Effector memory CD8-positive, alpha-beta T cell (primary cell): Measurements from ENCODE around the gene NUMA1.

Experiments used
- ATAC-seq: fragments of 150-1000 bp; cut with Tn5 transposase; replicated peaks from 2 replicates; pipeline ENCODE4 v1.10.0; 2021; ENCODE audit warnings: mild to moderate bottlenecking, moderate library complexity
- DNase-seq, 3 experiments: peaks; one replicate each; pipeline ENCODE4 v3.0.0; 2021
- H3K27ac Mint-ChIP-seq, 2 donors: one replicate each; pipeline ENCODE4 v1.8.0; 2022; ENCODE audit warnings: mild to moderate bottlenecking in 2 of 2, mixed read lengths in 2 of 2, moderate library complexity in 2 of 2
- H3K27me3 Mint-ChIP-seq, 2 donors: one replicate each; pipeline ENCODE4 v1.8.0; 2022; ENCODE audit warnings: mixed read lengths in 2 of 2
- H3K36me3 Mint-ChIP-seq: one replicate; pipeline ENCODE4 v1.8.0; 2022; ENCODE audit warnings: mild to moderate bottlenecking, moderate library complexity, mixed read lengths; ENCODE audit not compliant: insufficient read depth
- H3K4me1 Mint-ChIP-seq, 2 donors: one replicate each; pipeline ENCODE4 v1.8.0; 2022; ENCODE audit warnings: low read depth in 2 of 2, mixed read lengths in 2 of 2
- H3K4me3 Mint-ChIP-seq, 2 donors: one replicate each; pipeline ENCODE4 v1.8.0; 2022; ENCODE audit warnings: mild to moderate bottlenecking in 2 of 2, mixed read lengths in 2 of 2, moderate library complexity in 2 of 2
- H3K9me3 Mint-ChIP-seq, 2 donors: one replicate each; pipeline ENCODE4 v1.8.0; 2022; ENCODE audit warnings: mixed read lengths in 2 of 2

Gene NUMA1

DNA sequence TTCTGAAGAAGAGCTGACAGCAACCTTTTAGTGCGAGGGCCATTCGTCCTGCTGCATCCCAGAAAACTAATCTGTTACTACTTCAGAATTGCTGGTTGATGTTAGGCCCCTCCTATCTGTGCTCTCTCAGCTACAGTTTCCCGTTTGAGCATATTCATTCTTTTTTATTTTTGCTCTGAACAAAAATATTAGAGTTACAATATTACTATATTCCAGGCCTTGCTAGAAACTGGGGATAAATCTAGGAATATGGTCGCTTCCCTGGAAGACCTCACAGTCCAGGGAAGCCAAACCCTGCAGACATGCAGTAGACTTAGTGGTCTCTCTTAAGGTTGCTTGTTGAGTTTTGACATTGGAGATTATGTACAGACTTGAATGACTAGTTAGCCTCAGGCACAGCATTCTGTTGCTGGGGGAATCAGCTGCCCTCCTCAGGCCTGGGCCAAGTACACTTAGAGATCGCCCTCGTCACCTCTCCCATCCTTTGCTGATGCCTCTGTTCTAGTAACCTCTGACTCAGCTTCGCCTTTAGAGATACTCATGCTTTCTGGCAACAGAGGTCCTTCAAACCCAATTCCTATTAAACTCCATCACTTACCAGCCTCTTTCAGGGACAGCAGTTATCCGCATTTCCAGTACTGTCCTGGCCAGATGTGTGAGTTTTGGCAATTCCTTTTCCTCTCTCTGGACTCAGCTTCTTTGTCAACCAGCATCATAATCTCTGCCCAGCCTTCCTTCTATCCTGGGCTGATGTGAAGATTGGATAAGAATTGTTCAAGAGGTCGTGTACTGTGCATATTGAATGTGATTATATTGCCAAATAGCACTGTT is 32.9 kb upstream of the NUMA1 start:
- H3K9me3 Mint-ChIP-seq: no peaks in the 10 kb centered on the region
- no peak for DNase-seq
- H3K27me3 Mint-ChIP-seq: peaks cover 7 to 12% of the 10 kb centered on the region in 2 donors
- H3K27ac Mint-ChIP-seq: peak overlapping the region; percentile 94 to 99
- no peak for ATAC-seq
- H3K36me3 Mint-ChIP-seq: peaks cover 22% of the 10 kb centered on the region
- H3K4me1 Mint-ChIP-seq: peaks cover 15 to 22% of the 10 kb centered on the region in 2 donors
- H3K4me3 Mint-ChIP-seq: peak overlapping the region; percentile 91 to 97

DNA sequence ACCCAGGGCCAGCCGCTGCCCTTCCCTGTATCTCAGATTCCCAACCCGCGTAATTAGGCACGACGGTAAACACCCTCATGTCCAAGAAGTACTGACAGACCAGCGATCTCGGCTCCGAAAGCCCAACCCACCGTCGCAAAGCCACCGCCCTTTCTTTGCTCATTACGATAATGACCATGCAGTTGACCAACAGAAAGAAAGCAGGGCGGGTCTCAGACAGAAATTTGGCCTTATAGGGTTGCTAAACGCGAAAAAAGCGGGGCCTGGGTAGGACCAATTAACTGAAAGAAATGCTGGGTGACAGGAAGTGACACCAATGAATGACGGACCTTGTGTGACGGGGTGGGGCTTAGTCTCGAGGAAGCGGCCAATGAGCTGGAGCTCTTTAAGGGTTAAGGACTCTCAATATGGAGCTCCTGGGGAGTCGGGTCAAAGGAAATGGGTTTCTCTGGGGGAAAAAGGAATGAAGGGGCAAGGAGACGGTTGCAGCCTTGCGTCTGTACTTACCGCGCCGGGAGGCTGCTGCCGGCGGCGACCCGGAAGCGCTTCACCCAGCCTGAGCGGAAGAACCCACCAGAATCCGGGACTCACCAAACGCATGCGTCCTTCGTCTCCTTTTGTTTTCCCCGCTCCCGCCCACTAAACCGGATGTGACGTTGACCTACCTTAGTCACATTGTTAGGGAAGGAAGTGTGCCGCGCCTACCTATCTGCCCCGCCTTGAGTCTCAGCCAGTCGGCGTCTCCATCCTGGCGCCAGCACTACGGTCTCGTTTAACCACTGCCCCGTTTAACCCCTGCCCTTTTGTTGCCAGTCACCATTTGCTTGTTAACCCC is 32.0 kb upstream of the NUMA1 start, which contains the start of gene ANAPC15:
Gene ANAPC15 (minus strand): TSS at position 553 of the 835 bp plus-strand sequence. CDS start 1,419 bp downstream, outside the sequence.
- Mint-ChIP-seq H3K27ac (peak within 1 kb of the TSS; percentile 94 to 99), H3K4me3 (peak within 1 kb of the TSS; percentile 91 to 97), H3K36me3 (peaks cover 22% of the 10 kb centered on the region), H3K9me3 (no peaks in the 10 kb centered on the region), H3K4me1 (peaks cover 15 to 22% of the 10 kb centered on the region in 2 donors), H3K27me3 (peaks cover 7 to 9% of the 10 kb centered on the region in 2 donors)
- DNase-seq (peak; percentile 97 to 99 (median 99)), ATAC-seq (peak; percentile 86)

DNA sequence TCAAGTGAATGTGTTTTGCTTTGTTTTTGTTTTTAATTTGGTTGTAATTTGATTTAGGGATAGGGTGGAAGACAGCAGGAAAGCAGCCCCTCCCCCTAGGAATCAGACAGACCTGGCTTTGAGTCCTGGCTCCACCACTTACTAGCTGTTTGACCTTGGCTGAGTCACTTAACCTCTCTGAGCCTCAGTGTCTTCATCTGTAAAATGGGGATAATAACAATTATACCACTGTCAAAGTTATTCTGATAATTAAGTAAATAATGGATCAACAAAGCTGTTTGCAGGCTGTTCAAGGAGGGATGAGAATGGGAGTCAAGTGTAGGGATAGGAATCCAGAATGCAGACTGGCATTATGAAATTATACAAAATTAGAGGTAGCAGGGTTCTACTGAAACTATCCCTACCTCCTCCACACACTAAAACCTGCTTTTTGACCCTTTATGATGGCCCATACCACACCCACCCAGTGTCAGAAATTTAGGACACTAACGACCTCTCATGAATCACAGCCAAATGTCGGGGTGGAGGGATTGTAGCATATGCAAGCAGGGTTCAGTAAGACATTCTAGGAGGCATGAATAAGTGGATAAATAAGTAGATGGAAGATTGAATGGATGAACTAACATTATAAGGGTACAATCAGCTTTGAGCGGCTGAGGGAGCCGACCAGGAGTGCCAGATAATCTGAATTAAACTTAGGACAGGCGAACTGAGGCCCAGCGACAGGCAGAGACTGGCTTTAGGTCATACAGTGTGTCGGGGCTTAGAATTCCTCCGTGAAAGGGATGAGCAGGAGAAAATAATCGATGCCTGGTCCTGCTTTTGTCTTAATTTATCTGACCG is 31.2 kb upstream of the NUMA1 start:
- no peaks in the 10 kb centered on the region for H3K9me3 Mint-ChIP-seq
- H3K4me3 Mint-ChIP-seq: peak overlapping the region; percentile 91 to 97
- H3K27ac Mint-ChIP-seq: peak overlapping the region; percentile 94 to 99
- peaks cover 22% of the 10 kb centered on the region for H3K36me3 Mint-ChIP-seq
- peaks cover 15 to 22% of the 10 kb centered on the region in 2 donors for H3K4me1 Mint-ChIP-seq
- H3K27me3 Mint-ChIP-seq: peaks cover under 1 to 3% of the 10 kb centered on the region in 2 donors
- DNase-seq: no peak
- ATAC-seq: no peak

DNA sequence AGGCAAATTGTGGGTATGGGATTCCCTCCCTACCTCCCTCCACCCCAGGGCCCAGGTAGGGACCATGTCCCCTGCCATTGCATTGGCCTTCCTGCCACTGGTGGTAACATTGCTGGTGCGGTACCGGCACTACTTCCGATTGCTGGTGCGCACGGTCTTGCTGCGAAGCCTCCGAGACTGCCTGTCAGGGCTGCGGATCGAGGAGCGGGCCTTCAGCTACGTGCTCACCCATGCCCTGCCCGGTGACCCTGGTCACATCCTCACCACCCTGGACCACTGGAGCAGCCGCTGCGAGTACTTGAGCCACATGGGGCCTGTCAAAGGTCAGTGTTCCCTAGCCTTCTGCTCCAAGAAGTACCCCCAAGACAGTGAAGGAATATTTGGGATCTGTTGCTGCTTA is 25.5 kb upstream of the NUMA1 start, which contains the start of gene TOMT:
Gene TOMT (plus strand): TSS at position 37 of the 400 bp plus-strand sequence. CDS start 28 bp downstream, at position 65.
- Mint-ChIP-seq H3K27me3 (no peaks in the 10 kb centered on the region), H3K27ac (peak within 1 kb of the TSS; percentile 7 to 97), H3K9me3 (no peaks in the 10 kb centered on the region), H3K4me1 (peaks cover 29 to 35% of the 10 kb centered on the region in 2 donors), H3K36me3 (peaks cover 25% of the 10 kb centered on the region), H3K4me3 (no peak within 1 kb of the TSS)
- ATAC-seq: no peak
- DNase-seq: no peak

DNA sequence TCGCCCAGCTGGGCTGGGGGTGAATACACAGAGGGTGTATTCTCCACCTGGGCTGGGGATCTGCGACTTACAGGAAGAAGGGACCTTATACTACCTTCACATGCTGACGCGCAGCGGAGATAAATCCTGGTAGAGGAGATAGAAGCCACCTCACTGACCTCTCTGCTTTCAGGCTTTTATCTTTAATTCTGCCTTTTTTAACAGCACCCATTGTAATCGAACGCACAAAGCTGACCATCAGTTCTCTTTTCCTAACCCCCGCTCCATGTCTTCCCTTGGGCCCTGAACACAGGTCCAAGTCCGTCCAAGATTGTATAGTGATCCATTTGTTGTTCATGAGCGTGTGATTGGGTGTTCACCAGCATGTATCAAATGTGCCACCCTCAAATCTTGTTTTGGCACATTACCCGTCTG is 23.4 kb upstream of the NUMA1 start:
- ATAC-seq: no peak
- H3K36me3 Mint-ChIP-seq: peaks cover 21% of the 10 kb centered on the region
- H3K27me3 Mint-ChIP-seq: no peaks in the 10 kb centered on the region
- no peak for DNase-seq
- H3K9me3 Mint-ChIP-seq: no peaks in the 10 kb centered on the region
- H3K27ac Mint-ChIP-seq: peak overlapping the region; percentile 92 to 97
- H3K4me1 Mint-ChIP-seq: peaks cover 34 to 38% of the 10 kb centered on the region in 2 donors
- peak overlapping the region; percentile 79 to 88 for H3K4me3 Mint-ChIP-seq

DNA sequence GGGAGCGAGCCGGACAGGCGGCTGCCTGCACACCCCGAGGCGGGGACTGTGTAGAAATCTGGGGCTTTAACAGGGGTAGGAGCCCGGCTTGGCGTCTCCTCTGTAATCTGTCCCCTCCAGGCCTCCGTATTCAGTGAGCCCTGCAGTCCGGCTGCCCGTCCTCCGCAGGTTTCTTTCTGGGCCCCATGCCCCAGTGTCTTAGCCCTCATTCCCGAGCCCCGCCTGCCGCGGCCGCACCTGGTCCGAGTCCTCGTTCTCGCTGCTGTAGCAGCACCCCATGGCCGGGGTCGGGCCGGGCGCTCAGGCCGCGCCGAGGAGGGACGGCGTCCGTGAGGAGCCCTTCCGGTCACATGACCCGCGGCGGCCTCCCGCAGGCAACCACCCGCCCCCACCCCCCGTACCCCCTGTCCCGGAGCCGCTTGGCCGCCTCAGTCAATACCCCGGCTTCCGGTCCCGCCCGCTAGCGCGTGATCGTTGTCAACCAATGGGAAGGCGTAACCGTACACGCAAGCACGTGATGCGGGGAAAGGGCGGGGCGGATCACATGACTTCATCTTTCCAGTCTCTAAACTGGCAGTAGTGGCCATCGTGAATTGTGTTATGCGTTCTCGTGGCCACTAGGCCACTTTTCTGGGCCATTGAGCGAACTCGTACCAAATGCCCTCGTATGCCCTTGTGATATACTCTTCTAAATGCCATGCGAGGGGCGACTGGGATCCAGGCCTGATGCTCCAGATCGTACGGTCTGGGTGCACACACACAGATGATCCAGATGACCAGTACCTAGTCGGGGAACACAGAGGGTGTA is 22.8 kb upstream of the NUMA1 start, which contains the start of gene LAMTOR1:
Gene LAMTOR1 (minus strand): TSS at position 352 of the 808 bp plus-strand sequence. CDS start 73 bp downstream, at position 279.
- DNase-seq: peak; percentile 97 to 99 (median 97)
- H3K27ac Mint-ChIP-seq: peak within 1 kb of the TSS; percentile 92 to 97
- H3K4me3 Mint-ChIP-seq: peak within 1 kb of the TSS; percentile 79 to 88
- H3K4me1 Mint-ChIP-seq: peaks cover 34 to 38% of the 10 kb centered on the region in 2 donors
- ATAC-seq: peak; percentile 96
- peaks cover 27% of the 10 kb centered on the region for H3K36me3 Mint-ChIP-seq
- H3K27me3 Mint-ChIP-seq: no peaks in the 10 kb centered on the region
- no peaks in the 10 kb centered on the region for H3K9me3 Mint-ChIP-seq

DNA sequence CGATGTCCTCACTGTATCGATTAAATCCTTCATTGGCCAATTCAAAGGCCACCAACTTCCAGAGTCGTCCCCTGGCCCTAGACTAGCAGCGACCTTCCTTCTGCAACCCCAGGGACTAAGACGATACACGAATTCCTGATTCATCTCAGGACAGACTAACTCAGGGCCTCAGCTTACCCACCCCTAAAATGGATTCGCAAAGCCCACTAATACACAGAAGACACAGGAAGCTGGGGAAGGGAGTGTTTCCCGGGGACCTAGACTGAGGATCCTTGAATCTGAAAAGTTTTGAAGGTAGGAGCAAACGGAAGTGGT is 22.2 kb upstream of the NUMA1 start:
- Mint-ChIP-seq H3K9me3 (no peaks in the 10 kb centered on the region), H3K4me1 (peaks cover 40 to 42% of the 10 kb centered on the region in 2 donors), H3K27ac (peak overlapping the region; percentile 92 to 97), H3K36me3 (peaks cover 31% of the 10 kb centered on the region), H3K27me3 (no peaks in the 10 kb centered on the region), H3K4me3 (peak overlapping the region; percentile 79 to 88)
- ATAC-seq: peak; percentile 0
- DNase-seq: no peak

DNA sequence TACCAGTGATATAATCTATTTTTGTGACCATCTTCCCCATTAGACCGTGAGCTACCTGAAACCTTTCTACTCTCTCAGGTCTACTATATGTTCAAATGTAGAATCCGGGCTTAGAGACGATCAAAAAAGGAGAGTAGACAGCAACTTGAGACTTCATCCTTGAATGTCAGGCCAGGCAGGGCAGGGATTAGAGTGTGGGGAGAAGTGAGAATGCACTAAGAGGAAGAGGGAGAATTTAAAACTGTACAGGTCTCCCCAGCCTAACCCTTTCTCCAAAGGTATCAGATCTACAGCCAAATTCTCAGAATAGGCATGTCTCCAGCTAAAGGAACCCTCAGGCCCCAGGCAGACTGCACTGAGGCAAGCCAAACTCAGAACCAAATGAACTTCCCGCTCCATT is 21.8 kb upstream of the NUMA1 start:
- ATAC-seq (no peak), DNase-seq (no peak)
- peaks cover 31% of the 10 kb centered on the region for H3K36me3 Mint-ChIP-seq
- H3K4me1 Mint-ChIP-seq: peaks cover 40 to 42% of the 10 kb centered on the region in 2 donors
- H3K9me3 Mint-ChIP-seq: no peaks in the 10 kb centered on the region
- H3K27ac Mint-ChIP-seq: peak overlapping the region; percentile 92 to 97
- H3K27me3 Mint-ChIP-seq: no peaks in the 10 kb centered on the region
- peak overlapping the region; percentile 79 to 88 for H3K4me3 Mint-ChIP-seq

DNA sequence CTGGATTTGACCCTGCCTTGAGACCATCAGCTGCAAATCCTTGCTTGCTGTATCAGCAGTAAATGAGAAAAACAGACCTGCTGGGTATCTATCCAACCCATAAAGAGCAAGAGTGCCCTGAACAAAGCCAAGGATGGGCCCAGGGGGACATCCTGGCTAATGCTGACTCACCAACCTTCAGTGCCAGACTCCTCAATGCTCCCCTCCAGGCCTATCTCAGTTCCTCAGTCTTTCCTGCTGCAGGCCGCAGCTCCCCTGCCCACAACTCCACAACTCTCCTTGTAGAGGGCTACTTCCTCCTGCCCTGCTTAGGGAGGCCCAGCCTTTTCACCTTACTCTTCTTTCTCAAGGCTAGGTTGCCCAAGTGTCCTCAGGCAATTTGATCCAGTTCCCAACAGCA is 20.1 kb upstream of the NUMA1 start:
- ATAC-seq (no peak), DNase-seq (no peak)
- Mint-ChIP-seq H3K4me3 (no peak overlapping the region), H3K9me3 (no peaks in the 10 kb centered on the region), H3K27me3 (no peaks in the 10 kb centered on the region), H3K27ac (peak overlapping the region; percentile 92 to 97), H3K4me1 (peaks cover 40 to 42% of the 10 kb centered on the region in 2 donors), H3K36me3 (peaks cover 31% of the 10 kb centered on the region)

DNA sequence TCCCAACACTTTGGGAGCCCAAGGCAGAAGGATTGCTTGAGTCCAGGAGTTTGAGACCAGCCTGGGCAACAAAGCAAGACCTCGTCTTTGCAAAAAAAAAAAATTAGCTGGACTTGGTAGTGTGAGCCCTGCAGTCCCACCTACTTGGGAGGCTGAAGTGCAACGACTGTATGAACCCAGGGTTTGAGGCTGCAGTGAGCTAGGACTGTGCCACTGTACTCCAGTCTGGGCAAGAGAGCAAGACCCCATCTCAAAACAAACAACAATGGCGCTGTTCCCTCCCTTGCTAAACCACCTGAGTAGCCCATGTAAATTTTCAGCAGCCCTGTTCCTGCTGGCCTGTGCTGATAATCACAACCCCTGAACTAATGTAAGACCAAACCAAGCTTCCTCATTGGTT is 19.7 kb upstream of the NUMA1 start:
- Mint-ChIP-seq H3K9me3 (no peaks in the 10 kb centered on the region), H3K27ac (peak overlapping the region; percentile 92 to 97), H3K4me3 (no peak overlapping the region), H3K4me1 (peaks cover 38 to 42% of the 10 kb centered on the region in 2 donors), H3K36me3 (peaks cover 31% of the 10 kb centered on the region), H3K27me3 (no peaks in the 10 kb centered on the region)
- no peak for DNase-seq
- no peak for ATAC-seq

DNA sequence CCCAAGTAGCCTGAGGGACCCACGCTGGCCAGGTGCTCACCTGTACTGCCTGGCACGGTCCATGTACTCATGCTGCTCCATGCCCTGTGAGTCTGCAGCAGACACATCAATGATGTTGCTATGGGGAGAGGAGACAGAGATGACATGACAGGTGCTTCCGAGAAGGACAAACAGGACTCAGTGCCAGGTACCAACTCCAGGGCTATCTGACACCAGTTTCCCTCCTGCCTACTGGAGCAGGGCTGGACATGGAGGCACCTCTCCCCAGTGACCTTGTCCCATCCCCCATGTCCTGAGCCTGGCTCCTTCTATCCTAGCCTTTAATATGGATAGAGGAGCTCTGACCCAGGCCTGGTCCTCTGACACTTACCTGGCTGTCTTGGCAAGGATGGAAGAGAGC is 18.4 kb upstream of the NUMA1 start:
- Mint-ChIP-seq H3K9me3 (no peaks in the 10 kb centered on the region), H3K4me3 (no peak overlapping the region), H3K27ac (no peak overlapping the region), H3K27me3 (no peaks in the 10 kb centered on the region), H3K4me1 (peaks cover 33 to 36% of the 10 kb centered on the region in 2 donors), H3K36me3 (peaks cover 30% of the 10 kb centered on the region)
- ATAC-seq (no peak), DNase-seq (no peak)

DNA sequence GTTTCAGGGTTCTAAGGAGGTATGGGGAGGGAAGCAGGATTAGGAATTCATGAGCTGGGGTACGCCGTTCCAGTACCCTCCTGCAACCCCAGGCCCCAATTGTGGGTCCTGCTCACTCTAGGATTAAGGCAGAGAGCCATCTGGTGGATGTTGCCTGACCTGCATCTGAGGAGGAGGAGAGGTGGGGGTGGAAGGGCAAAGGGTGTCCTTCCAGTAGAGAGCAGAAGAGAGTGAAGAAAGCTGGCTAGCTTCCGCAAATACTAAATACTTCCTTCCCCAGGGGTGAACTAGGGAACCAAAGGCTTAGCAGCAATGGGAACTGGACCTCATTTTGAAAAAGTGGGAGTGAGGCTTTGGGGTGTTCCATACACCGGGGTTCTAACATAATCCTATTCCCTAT is 10.9 kb upstream of the NUMA1 start:
- no peaks in the 10 kb centered on the region for H3K9me3 Mint-ChIP-seq
- H3K4me3 Mint-ChIP-seq: no peak overlapping the region
- peaks cover 9% of the 10 kb centered on the region for H3K36me3 Mint-ChIP-seq
- no peaks in the 10 kb centered on the region for H3K27me3 Mint-ChIP-seq
- H3K27ac Mint-ChIP-seq: peak overlapping the region; percentile 11 to 23
- peak; percentile 93 for ATAC-seq
- H3K4me1 Mint-ChIP-seq: no peaks in the 10 kb centered on the region
- peak; percentile 57 to 60 (median 57) for DNase-seq
